Spleen (tissue), 7 donors: ENCODE results near the gene ZCCHC3.

ENCODE experiments used
- POLR2AphosphoS5 ChIP-seq, 3 donors: sonication (generic); formaldehyde crosslinking; IDR thresholded peaks; one replicate each; pipeline ENCODE4 v1.5.1; 2017; ENCODE audit warnings: antibody characterized with exemption in 3 of 3
- TF ChIP-seq, protein P1 (sequence below), 11 experiments: fragments of 200-600 bp in 7 of 11; fragments of 450-650 bp in 4 of 11; sonication (generic) in 4 of 11; IDR thresholded peaks in 8 of 11; conservative IDR thresholded peaks in 3 of 11; 1 replicate in 7 of 11; 2 replicates in 4 of 11; pipeline versions ENCODE4 v1.4.0 to v1.8.0; 2016 to 2021; ENCODE audit warnings: antibody characterized with exemption in 11 of 11, inconsistent platforms in 4 of 11, mild to moderate bottlenecking in 1 of 11
- donor health status: DM: no; HTN: no; CAD: no; lungs with moderate emphysema.
- donor health status: DM: no; HTN: no; CAD: no.
- donor health status: DM: no; HTN: no; CAD: no.

- TF ChIP-seq, protein P1, sequence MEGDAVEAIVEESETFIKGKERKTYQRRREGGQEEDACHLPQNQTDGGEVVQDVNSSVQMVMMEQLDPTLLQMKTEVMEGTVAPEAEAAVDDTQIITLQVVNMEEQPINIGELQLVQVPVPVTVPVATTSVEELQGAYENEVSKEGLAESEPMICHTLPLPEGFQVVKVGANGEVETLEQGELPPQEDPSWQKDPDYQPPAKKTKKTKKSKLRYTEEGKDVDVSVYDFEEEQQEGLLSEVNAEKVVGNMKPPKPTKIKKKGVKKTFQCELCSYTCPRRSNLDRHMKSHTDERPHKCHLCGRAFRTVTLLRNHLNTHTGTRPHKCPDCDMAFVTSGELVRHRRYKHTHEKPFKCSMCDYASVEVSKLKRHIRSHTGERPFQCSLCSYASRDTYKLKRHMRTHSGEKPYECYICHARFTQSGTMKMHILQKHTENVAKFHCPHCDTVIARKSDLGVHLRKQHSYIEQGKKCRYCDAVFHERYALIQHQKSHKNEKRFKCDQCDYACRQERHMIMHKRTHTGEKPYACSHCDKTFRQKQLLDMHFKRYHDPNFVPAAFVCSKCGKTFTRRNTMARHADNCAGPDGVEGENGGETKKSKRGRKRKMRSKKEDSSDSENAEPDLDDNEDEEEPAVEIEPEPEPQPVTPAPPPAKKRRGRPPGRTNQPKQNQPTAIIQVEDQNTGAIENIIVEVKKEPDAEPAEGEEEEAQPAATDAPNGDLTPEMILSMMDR (IDR thresholded peaks at IDR 0.05 in 8 of 11, conservative IDR thresholded peaks at IDR 0.05 in 3 of 11): no peak
- TF ChIP-seq POLR2AphosphoS5 (IDR thresholded peaks at IDR 0.05): no peak
Measured at GRCh38 chr20:313402-313801, 16.0 kb downstream of the ZCCHC3 start.
